NCI-H1092 treated with DMSO at 0.1 percent for 48 hours (cell line): ENCODE results near the gene IGFBP4.

Experiments used
- DNase-seq: peaks from one replicate; lab custom pipeline; 2025; lab: John Stamatoyannopoulos, UW

The IGFBP4 gene

GRCh38 chr17:40432864-40433528, 10.3 kb upstream of the IGFBP4 start:
- DNase-seq = no peak

GRCh38 chr17:40433551-40434415, 9.5 kb upstream of the IGFBP4 start:
- DNase-seq = no peak

GRCh38 chr17:40436636-40437035, 6.6 kb upstream of the IGFBP4 start:
- no peak for DNase-seq

- no peak for DNase-seq
Observed at GRCh38 chr17:40437095-40437732, 6.0 kb upstream of the IGFBP4 start.

- no peak for DNase-seq
Observed at GRCh38 chr17:40440166-40440565, 3.1 kb upstream of the IGFBP4 start.

GRCh38 chr17:40442392-40443195, 656 bp upstream of the IGFBP4 start:
- DNase-seq = no peak

- DNase-seq = no peak
Observed at GRCh38 chr17:40443988-40444899, 994 bp downstream of the IGFBP4 start.

GRCh38 chr17:40445751-40446468, 2.7 kb downstream of the IGFBP4 start:
- DNase-seq = no peak

- DNase-seq = no peak
Observed at GRCh38 chr17:40447148-40447644, 3.9 kb downstream of the IGFBP4 start.

- DNase-seq = no peak
Observed at GRCh38 chr17:40447806-40448205, 4.6 kb downstream of the IGFBP4 start.

GRCh38 chr17:40448213-40448638, 5.0 kb downstream of the IGFBP4 start:
- DNase-seq = no peak

GRCh38 chr17:40448639-40449261, 5.5 kb downstream of the IGFBP4 start:
- DNase-seq = no peak

- peak; percentile 2 for DNase-seq
Observed at GRCh38 chr17:40450175-40450574, 6.9 kb downstream of the IGFBP4 start.

- DNase-seq = no peak
Observed at GRCh38 chr17:40451420-40451819, 8.2 kb downstream of the IGFBP4 start.

- no peak for DNase-seq
Observed at GRCh38 chr17:40452216-40452787, 9.1 kb downstream of the IGFBP4 start.

GRCh38 chr17:40452921-40453378, 9.7 kb downstream of the IGFBP4 start:
- no peak for DNase-seq

- DNase-seq = no peak
Observed at GRCh38 chr17:40453881-40454612, 10.8 kb downstream of the IGFBP4 start.

GRCh38 chr17:40454613-40454995, 11.4 kb downstream of the IGFBP4 start:
- no peak for DNase-seq
